Neural crest cell (in vitro differentiated cells): ENCODE data around the gene JSRP1. TPM values are rescaled to one million over a fixed set of nuclear protein-coding genes. Genes with fewer than 3 reads are reported as not detected.

Experiments
- DNase-seq: peaks from one replicate; pipeline ENCODE4 v3.0.0; 2021; ENCODE audit warnings: low read depth, mixed read lengths, low spot score
- H3K27ac Mint-ChIP-seq: one replicate; pipeline ENCODE4 v1.8.0; 2021; ENCODE audit warnings: mild to moderate bottlenecking, mixed read lengths; ENCODE audit not compliant: unreplicated experiment
- H3K27me3 Mint-ChIP-seq: 2 replicates; pipeline ENCODE4 v1.8.0; 2021; ENCODE audit warnings: low read depth, mild to moderate bottlenecking, mixed read lengths
- H3K36me3 Mint-ChIP-seq: 2 replicates; pipeline ENCODE4 v1.8.0; 2021; ENCODE audit warnings: low read depth, mild to moderate bottlenecking, mixed read lengths
- H3K4me1 Mint-ChIP-seq: 2 replicates; pipeline ENCODE4 v1.8.0; 2021; ENCODE audit warnings: mixed read lengths
- H3K4me3 Mint-ChIP-seq: one replicate; pipeline ENCODE4 v1.8.0; 2021; ENCODE audit warnings: mild to moderate bottlenecking, mixed read lengths
- H3K9me3 Mint-ChIP-seq: 2 replicates; pipeline ENCODE4 v1.8.0; 2021; ENCODE audit warnings: mixed read lengths
- CTCF ChIP-seq: fragments of 200-600 bp; sonication (generic); conservative IDR thresholded peaks from 2 replicates; pipeline ENCODE4 v1.5.0; 2021; ENCODE audit warnings: antibody characterized with exemption, mild to moderate bottlenecking
- total RNA-seq: library from RNA; stranded (reverse); gene quantifications from 2 replicates; pipeline ENCODE4 v1.2.1, GENCODE V29; 2021

The JSRP1 gene
- total RNA-seq, 1 donor from 2014 or later: 0.40 TPM

- peaks cover 5% of the 10 kb centered on the region for H3K36me3 Mint-ChIP-seq
These were observed 45.1 kb downstream of the JSRP1 start for GRCh38 chr19:2210987-2211740.

GRCh38 chr19:2210206-2210605 is 46.0 kb downstream of the JSRP1 start:
- TF ChIP-seq CTCF: no peak
- Mint-ChIP-seq H3K4me1 (no peaks in the 10 kb centered on the region), H3K36me3 (peaks cover 5% of the 10 kb centered on the region), H3K27me3 (no peaks in the 10 kb centered on the region), H3K27ac (no peak overlapping the region), H3K4me3 (no peak overlapping the region), H3K9me3 (no peaks in the 10 kb centered on the region)
- DNase-seq: no peak

More at GRCh38 chr19:2210987-2211740, 45.1 kb downstream of the JSRP1 start:
- no peak for TF ChIP-seq CTCF
- DNase-seq: no peak
- Mint-ChIP-seq H3K27ac (no peak overlapping the region), H3K4me1 (no peaks in the 10 kb centered on the region), H3K4me3 (no peak overlapping the region), H3K27me3 (no peaks in the 10 kb centered on the region), H3K9me3 (no peaks in the 10 kb centered on the region)

- no peaks in the 10 kb centered on the region for H3K27me3 Mint-ChIP-seq
- H3K4me1 Mint-ChIP-seq: no peaks in the 10 kb centered on the region
- TF ChIP-seq CTCF: no peak
- peak overlapping the region; percentile 62 for H3K27ac Mint-ChIP-seq
- DNase-seq: no peak
- H3K9me3 Mint-ChIP-seq: no peaks in the 10 kb centered on the region
- peaks cover 5% of the 10 kb centered on the region for H3K36me3 Mint-ChIP-seq
- H3K4me3 Mint-ChIP-seq: no peak overlapping the region
These were observed 46.8 kb downstream of the JSRP1 start for GRCh38 chr19:2209408-2209807.

GRCh38 chr19:2208975-2209374 is 47.2 kb downstream of the JSRP1 start:
- DNase-seq: no peak
- Mint-ChIP-seq H3K4me3 (no peak overlapping the region), H3K4me1 (no peaks in the 10 kb centered on the region), H3K27ac (peak overlapping the region; percentile 62), H3K9me3 (no peaks in the 10 kb centered on the region), H3K36me3 (peaks cover 7% of the 10 kb centered on the region), H3K27me3 (no peaks in the 10 kb centered on the region)
- TF ChIP-seq CTCF: no peak

GRCh38 chr19:2207991-2208860 is 48.0 kb downstream of the JSRP1 start:
- Mint-ChIP-seq H3K4me1 (no peaks in the 10 kb centered on the region), H3K36me3 (peaks cover 7% of the 10 kb centered on the region), H3K27ac (no peak overlapping the region), H3K9me3 (no peaks in the 10 kb centered on the region), H3K27me3 (no peaks in the 10 kb centered on the region), H3K4me3 (no peak overlapping the region)
- no peak for DNase-seq
- no peak for TF ChIP-seq CTCF
